GM19397 (cell line): ENCODE data around the gene DUSP10.

Experiments
- ATAC-seq: cut with Tn5 transposase; IDR thresholded peaks from one replicate; pipeline ENCODE4 v1.9.1; 2021; ENCODE audit warnings: mild to moderate bottlenecking, moderate library complexity; ENCODE audit not compliant: unreplicated experiment

DUSP10 gene

DNA sequence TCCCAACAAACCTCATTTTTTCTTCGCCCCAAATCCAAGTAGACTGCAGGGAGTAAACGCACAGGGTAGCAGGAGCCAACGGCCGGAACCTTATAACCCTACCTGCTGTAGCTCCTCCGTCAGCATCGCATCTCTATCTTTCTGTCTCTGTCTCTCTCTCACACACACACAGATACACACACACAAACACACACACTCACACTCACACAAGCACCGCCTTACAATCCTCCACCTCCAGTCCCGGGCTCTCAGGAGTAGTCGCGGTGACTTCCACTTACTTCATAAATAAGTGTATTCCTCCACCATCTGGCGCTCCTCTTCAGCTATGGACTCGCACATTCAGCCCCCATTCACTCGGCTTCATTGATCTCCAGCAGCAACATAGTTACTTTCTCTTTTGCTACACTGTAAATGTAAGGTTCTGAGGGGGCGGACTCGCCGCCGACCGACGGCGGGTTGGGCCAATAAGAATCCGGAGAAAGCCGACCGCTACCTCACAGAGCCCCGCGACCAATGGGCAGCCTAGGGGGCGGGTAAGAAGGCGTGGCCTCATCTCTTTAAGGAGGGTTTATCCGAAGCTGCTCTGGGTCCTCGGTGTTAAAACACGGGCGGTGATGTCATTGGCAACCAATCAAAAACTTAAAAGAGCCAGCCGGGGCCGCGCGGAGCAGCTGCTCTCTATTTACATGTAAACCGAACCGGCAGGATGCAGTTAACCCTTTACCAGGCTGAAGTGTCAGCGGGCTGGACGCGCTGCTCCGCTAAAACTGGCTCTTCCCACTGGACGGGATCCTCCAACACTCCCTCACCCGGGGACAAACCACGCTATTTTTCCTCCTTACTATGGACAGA is at the start of gene DUSP10:
DUSP10 (minus strand) TSS at position 387 of the 852 bp plus-strand sequence. CDS start 2,345 bp downstream, outside the sequence.
- ATAC-seq = peak; percentile 76

DNA sequence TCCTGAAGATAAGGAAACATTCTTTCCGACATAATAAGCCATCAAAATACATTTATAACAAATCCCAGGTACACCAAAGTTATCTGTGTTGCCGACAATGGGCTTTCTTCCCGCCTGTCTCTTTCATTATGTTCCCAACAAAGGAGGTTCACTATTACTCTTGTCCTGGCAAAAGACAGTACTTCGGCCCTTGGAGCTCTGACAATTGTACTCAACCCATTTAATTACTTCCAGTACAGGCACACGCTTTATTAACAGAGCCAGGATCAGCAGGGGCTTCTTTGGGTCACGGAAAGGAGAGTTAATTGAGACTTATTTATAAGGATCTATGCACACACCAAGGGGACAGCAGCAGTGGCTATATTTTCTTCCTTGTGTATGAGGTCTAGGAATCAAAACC is 46.6 kb upstream of the DUSP10 start:
- ATAC-seq = no peak

DNA sequence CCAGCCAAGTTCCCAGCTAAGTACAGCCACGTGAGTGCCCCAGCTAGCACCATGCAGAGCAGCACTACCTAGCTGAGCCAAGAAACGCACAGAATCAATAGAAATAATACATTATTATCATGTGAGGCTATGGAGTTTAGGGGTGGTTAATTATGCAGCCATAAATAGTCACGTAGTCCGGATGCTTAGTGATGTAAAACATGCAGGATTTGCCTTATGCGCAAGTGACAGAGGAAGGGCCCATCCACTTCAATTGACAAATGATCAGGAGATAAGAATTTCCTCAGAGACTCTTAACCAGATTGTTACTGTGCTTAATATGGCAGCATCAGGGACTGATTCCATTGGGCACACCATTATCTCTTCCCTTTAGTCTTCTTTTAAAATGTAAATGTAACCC is 44.8 kb upstream of the DUSP10 start:
- no peak for ATAC-seq

DNA sequence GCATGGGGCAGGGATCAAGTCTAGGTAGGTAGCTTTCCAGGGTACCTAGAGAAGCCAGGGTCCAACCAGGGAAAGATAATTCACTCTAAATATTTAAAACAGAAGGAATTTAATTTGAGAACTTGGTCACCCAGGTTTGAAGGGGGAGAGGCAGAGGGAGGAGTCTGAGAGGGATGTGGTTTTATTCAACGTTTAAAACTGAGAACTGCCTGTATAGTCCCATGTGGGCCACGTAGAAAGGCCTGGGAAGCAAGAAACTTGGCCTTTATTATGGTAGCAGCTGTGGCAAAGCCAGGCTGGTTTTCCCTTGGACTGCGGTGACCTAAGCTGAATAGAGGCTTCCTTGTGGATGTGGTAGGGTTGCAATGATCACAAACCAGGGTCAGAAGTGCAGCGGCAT is 42.0 kb upstream of the DUSP10 start:
- ATAC-seq = no peak

DNA sequence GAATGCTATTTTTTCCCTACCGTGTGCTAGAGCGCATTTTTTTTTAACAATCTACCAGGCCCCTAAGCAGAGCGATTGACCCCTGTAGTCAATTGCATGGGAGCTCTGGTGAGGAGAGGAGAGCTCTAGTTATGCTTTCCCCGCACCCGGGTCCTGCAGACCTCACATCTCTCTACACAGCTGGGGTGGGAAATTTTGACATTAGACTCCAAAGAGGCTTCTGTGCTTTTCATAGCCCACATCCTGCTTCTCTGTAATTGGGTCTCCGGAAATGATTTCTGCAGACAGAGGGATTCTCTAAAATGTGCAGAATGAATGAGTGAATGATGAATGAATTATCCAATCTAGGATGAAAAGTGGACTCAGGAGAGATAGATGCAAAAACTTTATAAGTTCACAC is 41.5 kb upstream of the DUSP10 start:
- ATAC-seq = no peak

DNA sequence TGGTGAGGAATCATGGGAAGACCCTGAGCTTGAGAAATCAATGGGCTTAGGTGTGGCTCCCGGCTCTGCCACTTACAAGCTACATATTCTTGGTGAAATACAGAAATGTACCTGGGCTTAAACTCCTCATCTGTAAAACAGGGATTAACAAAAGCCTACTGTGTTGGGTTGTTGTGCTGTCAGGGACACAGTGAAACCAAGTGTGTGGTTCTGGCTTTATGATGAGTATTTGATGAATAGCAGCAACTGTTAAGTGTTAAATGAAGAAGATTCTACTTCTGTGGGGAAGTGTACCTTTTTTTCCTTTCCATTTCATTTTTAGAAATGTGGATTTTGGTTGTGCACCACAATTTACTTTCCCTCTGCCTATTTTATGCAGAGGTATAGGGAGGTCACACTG is 41.1 kb upstream of the DUSP10 start:
- ATAC-seq = no peak

DNA sequence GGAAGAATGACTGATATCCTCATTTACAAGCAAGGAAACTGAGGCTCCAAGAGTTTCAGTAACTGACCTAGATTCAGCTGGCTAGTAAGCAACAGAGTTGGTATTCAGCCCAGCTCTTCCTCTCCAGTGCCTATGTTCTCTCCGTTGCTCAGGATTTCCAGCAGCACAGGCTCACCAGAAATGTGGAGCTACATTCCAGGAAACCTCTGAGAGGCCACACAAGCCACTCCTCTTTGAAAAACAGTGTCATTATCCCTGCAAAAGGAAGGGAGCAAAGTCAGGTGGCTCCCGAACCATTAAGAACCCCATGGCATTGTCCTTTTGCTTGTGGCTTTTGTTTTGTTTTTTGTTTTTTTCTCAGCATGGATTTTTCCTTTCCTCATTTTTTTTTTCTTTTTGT is 40.6 kb upstream of the DUSP10 start:
- ATAC-seq = no peak

DNA sequence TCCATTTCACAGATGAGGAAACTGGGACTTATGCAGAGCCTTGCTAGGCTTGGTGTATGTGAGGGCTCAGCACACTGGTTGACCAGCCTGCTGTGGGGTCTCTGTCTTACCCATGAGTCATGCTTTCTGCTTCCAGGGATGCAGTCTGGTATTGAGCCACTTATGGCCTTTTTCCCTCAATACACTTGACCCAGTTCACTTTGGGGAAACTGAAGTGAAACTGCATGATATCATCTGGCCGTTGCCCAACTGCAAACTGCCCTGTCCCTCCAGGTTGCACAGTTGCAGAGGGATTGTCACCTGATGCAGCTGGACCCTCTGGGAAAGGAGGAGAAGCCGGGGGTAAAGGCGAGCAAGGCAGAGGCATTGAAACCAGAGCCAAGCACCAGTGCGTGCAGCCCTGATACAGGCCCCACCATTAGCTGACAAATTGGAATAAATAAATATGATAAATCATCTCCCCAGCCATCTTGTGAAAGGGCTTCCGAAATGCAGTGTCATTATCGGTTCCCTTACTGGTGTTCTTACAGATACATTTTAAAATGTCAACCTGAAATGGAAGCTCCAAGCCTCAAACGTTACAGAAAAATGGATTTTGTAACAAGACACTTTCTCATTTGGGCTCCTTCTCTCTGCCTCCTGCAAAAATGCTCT is 39.3 kb upstream of the DUSP10 start:
- ATAC-seq = no peak

DNA sequence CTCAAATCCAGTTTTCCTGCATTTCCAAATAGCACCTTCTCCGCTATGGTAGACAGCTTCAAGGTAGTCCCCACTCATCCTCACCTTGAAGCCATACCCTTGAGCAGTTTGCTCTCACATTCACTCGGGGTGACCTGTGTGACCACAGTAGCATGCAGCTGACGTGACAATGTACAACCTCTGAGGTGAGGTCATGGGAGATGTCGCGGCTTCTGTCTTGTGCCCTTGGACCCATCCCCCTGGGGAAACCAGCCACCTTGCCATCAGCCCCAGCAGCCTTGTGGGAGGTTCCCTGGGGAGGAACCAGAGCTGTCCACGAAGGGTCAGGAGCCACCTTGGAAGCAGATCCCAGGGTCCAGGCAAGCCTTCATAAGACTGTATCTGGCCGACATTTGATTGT is 38.3 kb upstream of the DUSP10 start:
- no peak for ATAC-seq

DNA sequence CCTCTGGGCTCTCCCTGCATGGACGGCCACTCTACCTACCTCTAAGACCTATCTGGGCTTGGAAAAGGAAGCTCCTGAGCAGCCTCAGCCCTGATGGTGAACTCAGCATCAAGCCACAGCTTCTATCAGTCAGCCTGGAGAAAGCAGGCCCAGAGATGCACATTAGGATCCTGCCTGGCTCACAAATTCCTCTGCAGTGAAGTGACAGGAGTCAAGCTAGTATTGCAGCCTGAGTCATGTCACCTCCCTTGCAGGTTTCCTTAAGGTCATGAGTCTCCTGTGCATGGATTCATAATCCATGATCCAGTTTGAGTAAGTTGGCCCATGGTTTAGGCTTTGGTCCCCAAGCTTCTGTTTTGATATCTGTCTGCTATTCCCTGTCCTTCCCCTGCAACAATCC is 37.9 kb upstream of the DUSP10 start:
- no peak for ATAC-seq

DNA sequence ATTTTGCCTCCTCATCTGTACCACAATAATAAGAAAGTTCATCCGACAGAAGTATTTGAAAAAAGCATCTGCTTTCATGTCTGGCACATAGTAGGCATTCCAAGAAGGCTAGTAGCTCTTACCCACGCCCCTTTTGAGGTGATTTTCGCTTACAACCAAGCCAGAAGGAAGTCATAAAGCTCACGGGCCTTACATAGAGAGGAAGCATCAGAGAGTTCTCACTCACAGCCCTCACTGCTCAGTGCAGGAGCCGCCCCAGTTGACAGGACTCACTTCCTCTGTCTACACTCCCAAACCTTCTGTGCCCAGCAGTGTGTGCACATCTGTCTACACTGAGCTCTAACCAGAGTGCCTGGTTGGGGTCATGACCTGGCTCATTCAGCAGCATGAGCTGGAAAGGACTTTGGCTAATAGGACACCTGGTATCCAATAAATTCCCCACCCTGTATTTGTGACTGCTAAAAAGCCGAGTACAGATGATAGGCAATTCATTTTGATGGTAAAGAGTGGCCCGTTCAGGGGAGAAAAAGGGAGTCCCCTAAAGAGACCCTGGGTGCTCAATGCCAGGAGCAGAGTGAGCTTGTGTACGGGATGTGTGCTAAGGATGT is 36.8 kb upstream of the DUSP10 start:
- peak; percentile 29 for ATAC-seq

DNA sequence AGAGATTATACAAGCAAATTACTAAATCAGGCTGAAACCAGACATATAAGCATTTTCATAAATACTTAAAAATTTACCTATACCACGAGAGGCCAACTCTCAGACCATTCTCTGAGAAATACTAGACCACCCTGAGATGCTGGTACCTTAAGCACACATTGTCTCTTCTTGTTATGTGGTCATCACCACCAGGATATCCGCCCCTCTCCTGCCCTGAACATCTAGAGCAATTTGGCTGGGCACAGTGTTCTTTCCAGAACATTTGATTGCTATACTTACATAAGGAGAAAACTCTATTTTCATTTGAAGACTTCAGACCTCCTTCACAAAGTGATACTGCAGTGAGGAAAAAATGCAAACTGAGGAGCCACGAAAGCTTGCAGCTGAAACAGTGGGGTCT is 36.2 kb upstream of the DUSP10 start:
- ATAC-seq = peak; percentile 35

DNA sequence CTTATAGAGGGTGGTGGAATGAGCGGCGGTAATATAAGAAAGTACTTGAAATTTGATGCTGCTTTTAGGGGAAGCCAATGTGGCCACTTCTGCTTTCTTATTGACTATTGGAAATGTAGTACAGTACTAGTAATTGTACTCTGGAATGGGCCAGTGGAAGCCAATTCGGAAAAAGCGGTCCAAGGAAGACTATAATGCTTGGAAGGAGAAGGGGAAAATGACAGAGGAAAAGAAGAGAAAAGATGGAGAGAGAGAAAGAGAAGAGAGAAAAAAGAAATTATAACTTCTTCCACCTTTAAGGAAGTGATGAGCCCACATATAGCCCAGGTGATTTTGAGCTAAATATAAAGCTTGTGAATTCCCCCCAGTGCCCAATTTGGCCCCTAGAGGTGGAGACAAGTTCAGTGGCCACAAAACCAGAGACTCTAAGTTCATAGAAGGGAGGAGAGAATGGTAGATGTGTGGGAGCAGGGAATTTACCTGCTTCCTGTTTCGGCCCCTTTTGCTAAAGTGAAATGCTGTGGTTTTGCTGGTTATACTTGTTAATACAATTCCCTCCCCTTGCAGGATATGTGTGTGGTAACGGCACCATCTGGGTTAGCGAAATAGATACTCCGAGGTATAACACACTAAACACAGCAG is 35.7 kb upstream of the DUSP10 start:
- ATAC-seq = peak; percentile 61

DNA sequence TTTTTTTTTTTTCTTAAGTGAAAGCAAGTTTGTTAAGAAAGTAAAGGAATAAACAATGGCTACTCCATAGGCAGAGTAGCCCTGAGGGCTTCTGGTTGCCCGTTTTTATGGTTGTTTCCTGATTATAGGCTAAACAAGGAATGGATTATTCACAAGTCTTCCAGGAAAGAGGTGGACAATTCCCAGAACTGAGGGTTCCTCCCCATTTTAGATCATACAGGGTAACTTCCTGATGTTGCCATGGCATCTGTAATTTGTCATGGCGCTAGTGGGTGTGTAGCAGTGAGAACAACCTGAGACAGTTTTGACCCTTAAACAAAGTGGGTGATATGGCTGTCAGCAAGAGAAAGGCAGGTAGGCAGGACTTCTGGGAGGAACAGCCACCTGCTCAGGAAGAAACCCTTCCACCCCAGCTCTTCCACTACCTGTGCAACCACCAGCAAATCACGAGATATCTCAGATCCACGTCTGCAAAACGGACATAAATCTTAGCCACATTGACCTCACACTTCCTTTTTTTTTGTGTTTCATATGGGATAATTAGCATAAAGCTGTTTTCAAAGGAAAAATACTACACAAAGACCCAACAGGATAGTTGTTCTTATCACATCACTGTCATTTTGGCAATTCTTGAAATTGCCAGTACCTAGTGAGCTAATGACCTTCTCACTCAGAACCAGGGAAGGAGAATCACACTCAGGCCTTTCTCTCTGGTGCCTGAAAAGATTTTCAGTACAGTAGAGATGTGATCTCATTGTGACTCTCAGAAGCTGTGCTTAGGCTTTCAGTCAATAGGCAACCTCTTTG is 34.8 kb upstream of the DUSP10 start:
- ATAC-seq = peak; percentile 18

DNA sequence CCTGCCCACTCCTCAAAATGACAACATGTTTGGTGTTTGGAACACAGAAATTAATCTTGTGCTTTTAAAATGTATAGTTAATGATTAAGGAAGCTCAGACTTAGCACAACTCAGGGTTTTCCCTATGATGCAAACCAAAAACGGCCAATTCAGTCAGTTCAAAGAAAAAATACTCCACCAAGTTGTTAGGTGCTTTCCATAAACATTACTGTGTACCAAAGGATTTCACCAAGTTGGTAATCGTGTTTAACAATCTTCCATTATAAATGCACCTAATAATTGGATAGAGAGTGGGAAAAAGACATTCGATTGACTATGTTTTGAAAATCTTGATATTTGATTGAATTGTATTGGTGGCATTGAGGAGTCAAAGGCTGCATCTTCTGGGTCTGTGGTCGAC is 33.3 kb upstream of the DUSP10 start:
- no peak for ATAC-seq

DNA sequence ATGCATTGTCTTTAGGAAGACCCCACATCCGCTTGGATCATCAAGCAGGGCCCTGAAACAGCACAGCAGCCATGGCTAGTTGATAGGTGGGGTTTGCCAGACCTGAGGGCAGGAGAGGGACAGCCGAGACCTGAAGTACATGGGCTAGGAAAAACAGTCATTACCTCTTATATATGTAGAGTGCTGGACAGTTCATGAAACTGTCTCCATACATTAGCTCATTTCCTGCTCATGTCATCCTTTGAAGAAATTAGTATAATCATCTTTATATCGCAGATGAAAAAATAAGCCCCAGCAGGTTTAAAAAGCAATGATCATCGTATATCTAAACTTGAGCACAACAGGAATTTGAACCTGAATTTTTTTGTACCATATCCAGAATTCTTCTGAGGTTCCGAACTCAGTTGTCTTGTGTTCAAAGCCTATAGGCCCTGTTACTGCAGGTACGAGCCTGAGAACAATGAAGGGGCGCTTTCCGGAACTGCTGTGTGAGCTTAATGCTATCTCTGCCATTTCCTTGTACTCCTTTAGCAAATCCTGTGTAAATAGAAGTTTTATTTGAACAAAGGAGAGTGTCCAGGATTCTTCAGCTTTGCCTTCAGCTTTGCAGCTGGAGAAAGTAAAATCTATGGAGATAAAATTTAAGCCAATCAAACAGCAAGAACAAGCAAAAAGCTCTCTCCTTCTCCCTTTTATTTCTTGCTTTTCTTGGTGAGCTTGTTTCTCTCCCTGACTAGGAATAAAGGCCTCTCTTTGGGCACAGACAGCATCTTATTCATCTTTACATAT is 32.4 kb upstream of the DUSP10 start:
- ATAC-seq = no peak

DNA sequence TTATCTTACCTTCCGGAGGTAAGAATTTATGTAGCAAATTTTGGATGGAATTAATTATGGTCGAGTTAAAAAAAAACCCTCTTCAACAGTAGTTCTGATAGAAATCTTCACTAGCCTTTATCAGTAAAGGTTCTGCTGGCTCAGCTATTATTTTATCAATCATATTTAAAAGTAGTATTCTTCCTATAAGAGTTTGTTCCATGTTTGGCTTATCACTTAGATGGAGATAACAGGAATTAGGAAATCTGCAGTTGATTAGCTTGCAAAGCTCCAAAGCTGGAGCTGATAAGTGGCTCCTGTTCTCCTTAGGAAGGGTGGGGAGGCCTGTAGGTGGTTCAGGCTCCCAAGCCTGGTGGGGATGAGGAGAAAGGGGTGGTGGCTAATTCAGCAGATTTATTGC is 31.5 kb upstream of the DUSP10 start:
- no peak for ATAC-seq

DNA sequence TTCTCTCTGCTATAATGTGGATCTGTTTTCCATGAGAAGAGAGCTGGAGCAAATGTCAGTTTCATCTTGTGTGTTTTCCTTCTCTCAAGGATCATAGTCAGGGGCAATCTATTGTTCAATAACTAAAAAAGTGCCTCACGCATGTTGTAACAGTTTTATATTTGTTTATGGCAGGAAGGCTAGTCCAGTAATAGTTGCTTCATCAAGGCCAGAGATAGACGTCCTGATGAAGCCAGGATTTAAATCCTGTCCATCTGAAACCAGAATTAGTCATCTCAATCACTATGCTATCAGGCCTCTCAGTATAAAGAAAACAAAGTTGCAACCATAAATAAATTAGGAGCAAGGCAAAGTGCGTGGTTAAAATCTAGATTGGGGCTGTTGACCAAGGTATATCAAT is 30.2 kb upstream of the DUSP10 start:
- no peak for ATAC-seq

DNA sequence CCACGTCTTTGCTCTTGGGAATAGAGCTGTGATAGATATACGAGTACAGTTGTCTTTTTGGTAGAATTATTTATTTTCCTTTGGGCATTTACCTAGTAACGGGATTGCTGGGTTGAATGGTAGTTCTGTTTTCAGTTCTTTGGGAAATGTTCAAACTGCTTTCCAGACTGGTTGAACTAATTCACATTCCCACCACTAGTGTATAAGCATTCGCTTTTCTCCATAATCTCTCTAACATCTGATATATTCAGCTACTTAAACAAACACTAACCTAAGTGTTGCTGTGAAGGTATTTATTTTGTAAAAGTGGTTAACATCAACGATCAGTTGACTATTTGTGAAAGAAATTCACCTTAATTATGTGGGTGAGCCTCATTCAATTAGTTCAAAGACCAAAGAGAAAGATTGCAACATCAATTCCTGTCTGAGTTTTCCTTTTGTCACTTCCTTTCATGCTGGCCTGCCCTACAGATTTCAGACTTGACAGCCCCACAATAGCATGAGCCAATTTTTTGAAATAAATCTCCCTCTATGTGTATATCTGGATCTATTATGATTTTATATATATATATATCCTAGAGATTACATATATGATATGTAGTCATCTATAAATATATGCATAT is 26.7 kb upstream of the DUSP10 start:
- ATAC-seq = no peak

DNA sequence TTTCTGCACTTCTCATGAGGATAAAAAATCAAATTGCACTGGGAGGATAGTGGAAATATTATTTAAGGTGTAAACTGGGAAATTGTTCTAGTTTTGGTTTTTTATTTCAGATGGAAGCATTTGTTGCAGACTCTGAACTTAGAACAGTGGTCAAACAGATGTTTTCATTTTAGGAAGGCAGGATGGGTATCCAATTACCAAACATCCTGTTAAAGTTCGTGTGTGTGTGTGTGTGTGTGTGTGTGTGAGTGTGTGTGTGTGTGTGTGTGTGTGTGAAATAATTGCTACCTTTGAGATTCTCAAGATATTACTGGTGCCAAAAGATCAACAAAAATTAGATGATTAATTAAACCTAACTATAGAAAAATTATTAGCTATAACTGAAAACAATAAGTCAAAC is 24.3 kb upstream of the DUSP10 start:
- ATAC-seq = no peak
